B cell (primary cell): ENCODE measurements around the gene SCP2. TPM values are rescaled to one million over a fixed set of nuclear protein-coding genes. Genes with fewer than 3 reads are reported as not detected.

Experiments
- ATAC-seq: fragments of 200-7000 bp; cut with Tn5 transposase; one replicate; pipeline ENCODE4 v1.10.0; 2021; ENCODE audit warnings: low read depth, mild to moderate bottlenecking, moderate number of reproducible peaks, moderate library complexity
- CTCF ChIA-PET: fragments of 350-600 bp; sonication (Branson Sonifier 250); formaldehyde crosslinking; loops from one replicate; lab custom pipeline; 2021; ENCODE audit warnings: antibody characterized with exemption, inconsistent platforms; lab: Charles Lee
- POLR2A ChIA-PET: fragments of 350-600 bp; sonication (Branson Sonifier 250); formaldehyde crosslinking; loops from one replicate; lab custom pipeline; 2021; ENCODE audit warnings: antibody characterized with exemption; lab: Charles Lee
- DNase-seq: peaks from one replicate; pipeline ENCODE4 v3.0.0; 2013
- H2AFZ ChIP-seq: 2 replicates; pipeline ENCODE4 v1.6.1; 2012; ENCODE audit warnings: mild to moderate bottlenecking, low read depth, low read length; ENCODE audit not compliant: insufficient read depth, poor library complexity, severe bottlenecking
- H3K27ac ChIP-seq, 2 donors: 1 replicate in 1 of 2; 2 replicates in 1 of 2; pipeline ENCODE4 v1.5.1; 2012 to 2013; ENCODE audit warnings: low read length in 2 of 2, mild to moderate bottlenecking in 2 of 2, moderate library complexity in 1 of 2
- H3K27me3 ChIP-seq, 4 experiments: fragments of 200-600 bp in 1 of 4; sonication (generic) in 1 of 4; replicated peaks in 1 of 4; 1 replicate in 2 of 4; 2 replicates in 2 of 4; pipeline versions ENCODE4 v1.6.1 to v1.7.0; 2013 to 2016; ENCODE audit warnings: low read length in 3 of 4, mild to moderate bottlenecking in 2 of 4, mixed read lengths in 1 of 4, moderate library complexity in 1 of 4; ENCODE audit not compliant: insufficient read depth in 4 of 4, control insufficient read depth in 3 of 4; ENCODE audit errors: control extremely low read depth in 1 of 4
- H3K36me3 ChIP-seq, 2 experiments: replicated peaks in 1 of 2; 1 replicate in 1 of 2; 2 replicates in 1 of 2; pipeline versions ENCODE4 v1.6.1 to v1.7.1; 2013; ENCODE audit warnings: low read length in 1 of 2; ENCODE audit not compliant: insufficient read depth in 2 of 2, control insufficient read depth in 1 of 2; ENCODE audit errors: control extremely low read depth in 1 of 2, extremely low read depth in 1 of 2
- H3K4me1 ChIP-seq, 2 donors: fragments of 200-600 bp in 1 of 2; sonication (generic) in 1 of 2; 1 replicate in 1 of 2; 2 replicates in 1 of 2; pipeline versions ENCODE4 v1.5.1 to v1.6.1; 2013 to 2017; ENCODE audit warnings: low read length in 2 of 2; ENCODE audit not compliant: control insufficient read depth in 2 of 2, insufficient read depth in 2 of 2
- H3K4me2 ChIP-seq: replicated peaks from 2 replicates; pipeline ENCODE3; 2012; ENCODE audit warnings: mild to moderate bottlenecking, low read depth, low read length; ENCODE audit not compliant: poor library complexity, severe bottlenecking
- H3K4me3 ChIP-seq, 5 experiments: fragments of 200-600 bp in 1 of 5; sonication (generic) in 1 of 5; 1 replicate in 3 of 5; 2 replicates in 2 of 5; pipeline versions ENCODE4 v1.5.1 to v1.7.0; 2011 to 2016; ENCODE audit warnings: low read length in 4 of 5, mild to moderate bottlenecking in 4 of 5, low read depth in 2 of 5, control low read depth in 1 of 5, moderate library complexity in 1 of 5; ENCODE audit not compliant: insufficient read depth in 1 of 5; ENCODE audit errors: control extremely low read depth in 1 of 5, extremely low read depth in 1 of 5
- H3K79me2 ChIP-seq: fragments of 200-600 bp; sonication (generic); one replicate; pipeline ENCODE4 v1.6.0; 2016; ENCODE audit warnings: low read length; ENCODE audit not compliant: control insufficient read depth, insufficient read depth
- H3K9ac ChIP-seq: fragments of 200-600 bp; sonication (generic); 2 replicates; pipeline ENCODE4 v1.6.1; 2017; ENCODE audit warnings: mild to moderate bottlenecking, low read length, moderate library complexity
- H3K9me3 ChIP-seq, 3 donors: one replicate each; pipeline versions ENCODE4 v1.6.1 to v1.7.1; 2013; ENCODE audit warnings: low read length in 2 of 3; ENCODE audit not compliant: control insufficient read depth in 2 of 3, insufficient read depth in 1 of 3; ENCODE audit errors: control extremely low read depth in 1 of 3
- H4K20me1 ChIP-seq: 2 replicates; pipeline ENCODE4 v1.6.0; 2012; ENCODE audit warnings: mild to moderate bottlenecking, low read length; ENCODE audit not compliant: insufficient read depth, control insufficient read depth, poor library complexity, severe bottlenecking
- H3K27ac Mint-ChIP-seq: one replicate; pipeline ENCODE4 v1.8.0; 2021; ENCODE audit warnings: mixed read lengths
- H3K27me3 Mint-ChIP-seq: one replicate; pipeline ENCODE4 v1.8.0; 2021; ENCODE audit warnings: mixed read lengths
- H3K4me1 Mint-ChIP-seq: one replicate; pipeline ENCODE4 v1.8.0; 2021; ENCODE audit warnings: mixed read lengths
- H3K4me3 Mint-ChIP-seq: one replicate; pipeline ENCODE4 v1.8.0; 2021; ENCODE audit warnings: mixed read lengths
- H3K9me3 Mint-ChIP-seq: one replicate; pipeline ENCODE4 v1.8.0; 2022; ENCODE audit warnings: mixed read lengths; ENCODE audit not compliant: insufficient read depth
- CTCF ChIP-seq: fragments of 200-600 bp; IDR thresholded peaks from one replicate; pipeline ENCODE4 v1.8.0; 2022; ENCODE audit warnings: antibody characterized with exemption, mild to moderate bottlenecking
- EZH2 ChIP-seq: IDR thresholded peaks from 2 replicates; pipeline ENCODE4 v1.6.1; 2012; ENCODE audit warnings: borderline replicate concordance, low read depth, mild to moderate bottlenecking, moderate library complexity, low read length; ENCODE audit not compliant: insufficient read depth, poor library complexity, severe bottlenecking
- WGBS: methylation state at CpG from one replicate; pipeline ENCODE4 v1.1.5; 2013; ENCODE audit warnings: missing lambda C conversion rate; ENCODE audit not compliant: insufficient coverage; 5-methylcytosine and 5-hydroxymethylcytosine counted together
- intact Hi-C: fragments of 100-400 bp; cut with micrococcal nuclease; formaldehyde crosslinking; loops from one replicate; pipeline ENCODE4 v1.10.0; 2022
- polyA plus RNA-seq: library from polyadenylated mRNA; depleted of rRNA; stranded (reverse); fragments of >200 nt; gene quantifications from 2 replicates; pipeline ENCODE4 v1.2.3, GENCODE V29; 2012
- total RNA-seq, 2 donors: library from RNA; stranded (reverse); fragments of 120-200 nt in 1 of 2; gene quantifications; 1 replicate in 1 of 2; 2 replicates in 1 of 2; pipeline versions ENCODE4 v1.2.3 to v1.2.4, GENCODE V29; 2013 to 2022

SCP2 gene
- total and polyA plus RNA-seq, 2 donors (not counting 1 experiment from before 2014, with no cell fraction given) = 19.4 to 46.6 TPM

- intact Hi-C loops = no loop called here
- H3K36me3 ChIP-seq = peaks cover 0 to 5% of the 10 kb centered on the region in 2 experiments
- CTCF ChIA-PET = no interaction called here
- H3K4me3 ChIP-seq = no peak overlapping the region
- no peaks in the 10 kb centered on the region for H3K79me2 ChIP-seq
- no peaks in the 10 kb centered on the region for H4K20me1 ChIP-seq
- no peak overlapping the region for H3K27ac ChIP-seq
- H3K4me2 ChIP-seq = no peak overlapping the region
- POLR2A ChIA-PET = no interaction called here
- WGBS = 98% methylated on average over 3 of the region's 9 CpGs
- H3K4me3 Mint-ChIP-seq = no peak overlapping the region
- no peak for TF ChIP-seq EZH2
- no peak for TF ChIP-seq CTCF
- H3K9me3 Mint-ChIP-seq = no peaks in the 10 kb centered on the region
- H2AFZ ChIP-seq = no peak overlapping the region
- H3K4me1 Mint-ChIP-seq = no peaks in the 10 kb centered on the region
- DNase-seq (no peak), ATAC-seq (no peak)
- no peaks in the 10 kb centered on the region for H3K27me3 Mint-ChIP-seq
- no peaks in the 10 kb centered on the region for H3K9me3 ChIP-seq
- H3K4me1 ChIP-seq = no peaks in the 10 kb centered on the region
- no peak overlapping the region for H3K9ac ChIP-seq
- H3K27ac Mint-ChIP-seq = no peak overlapping the region
- no peaks in the 10 kb centered on the region for H3K27me3 ChIP-seq
Observed at GRCh38 chr1:52907068-52907811, 19.8 kb upstream of the SCP2 start.

DNA sequence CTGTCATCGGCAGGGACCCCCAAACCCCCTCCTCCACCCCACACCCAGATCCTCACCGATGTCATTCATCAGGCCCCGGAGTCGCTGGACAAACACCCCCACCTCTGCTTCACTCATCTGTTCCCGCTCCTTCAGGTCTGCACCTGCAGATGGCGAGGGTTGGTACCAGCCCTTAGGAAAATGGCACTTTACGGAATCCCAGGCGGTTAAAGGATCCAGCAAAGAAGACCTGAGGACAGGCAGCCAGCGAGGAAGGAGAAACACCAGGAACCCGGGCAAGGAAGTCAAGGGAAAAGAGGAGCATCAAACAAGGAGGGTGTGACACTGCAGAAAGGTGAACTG lies 19.3 kb upstream of the SCP2 start:
- Histone ChIP-seq H4K20me1 (no peaks in the 10 kb centered on the region), H2AFZ (no peak overlapping the region), H3K9me3 (no peaks in the 10 kb centered on the region), H3K27ac (no peak overlapping the region), H3K4me2 (no peak overlapping the region), H3K4me3 (no peak overlapping the region), H3K79me2 (no peaks in the 10 kb centered on the region), H3K27me3 (no peaks in the 10 kb centered on the region), H3K36me3 (peaks cover 0 to 5% of the 10 kb centered on the region in 2 experiments), H3K9ac (no peak overlapping the region), H3K4me1 (no peaks in the 10 kb centered on the region)
- ChIA-PET POLR2A (no interaction called here), CTCF (no interaction called here)
- ATAC-seq (no peak), DNase-seq (no peak)
- no peaks in the 10 kb centered on the region for H3K4me1 Mint-ChIP-seq
- no peaks in the 10 kb centered on the region for H3K9me3 Mint-ChIP-seq
- H3K27me3 Mint-ChIP-seq = no peaks in the 10 kb centered on the region
- WGBS = 97% methylated on average over 8 of the region's 10 CpGs
- intact Hi-C loops = no loop called here
- no peak overlapping the region for H3K4me3 Mint-ChIP-seq
- no peak overlapping the region for H3K27ac Mint-ChIP-seq
- TF ChIP-seq CTCF (no peak), EZH2 (no peak)
